C1 segment of cervical spinal cord (tissue), 14 donors: ENCODE measurements around the gene TMEM174.

Experiments used
- DNase-seq, 14 donors: peaks; one replicate each; lab custom pipeline; 2025; lab: John Stamatoyannopoulos, UW

TMEM174 gene

GRCh38 chr5:73172951-73173350, at the start of gene TMEM174:
Gene TMEM174 (plus strand): TSS chr5:73173193. CDS start chr5:73173244, 51 bp downstream.
- DNase-seq: no peak

GRCh38 chr5:73125289-73125688, 47.7 kb upstream of the TMEM174 start:
- no peak for DNase-seq

GRCh38 chr5:73126381-73126780, 46.6 kb upstream of the TMEM174 start:
- DNase-seq: peak in 4 of 14 donors; percentile 4 to 61 (median 14)

- DNase-seq: no peak
Observed at GRCh38 chr5:73126957-73127356, 46.0 kb upstream of the TMEM174 start.

GRCh38 chr5:73129143-73129542, 43.9 kb upstream of the TMEM174 start:
- DNase-seq: no peak

- no peak for DNase-seq
Observed at GRCh38 chr5:73130811-73131210, 42.2 kb upstream of the TMEM174 start.

GRCh38 chr5:73131711-73132425, 41.1 kb upstream of the TMEM174 start:
- no peak for DNase-seq

GRCh38 chr5:73132759-73133158, 40.2 kb upstream of the TMEM174 start:
- DNase-seq: no peak

GRCh38 chr5:73135021-73135420, 38.0 kb upstream of the TMEM174 start:
- DNase-seq: no peak

GRCh38 chr5:73135429-73136054, 37.5 kb upstream of the TMEM174 start:
- DNase-seq: no peak

- no peak for DNase-seq
Observed at GRCh38 chr5:73136055-73136562, 36.9 kb upstream of the TMEM174 start.

GRCh38 chr5:73137563-73138530, 35.1 kb upstream of the TMEM174 start:
- DNase-seq: no peak

GRCh38 chr5:73139485-73139884, 33.5 kb upstream of the TMEM174 start:
- DNase-seq: no peak

- no peak for DNase-seq
Observed at GRCh38 chr5:73140801-73141200, 32.2 kb upstream of the TMEM174 start.

- no peak for DNase-seq
Observed at GRCh38 chr5:73142035-73142434, 31.0 kb upstream of the TMEM174 start.

GRCh38 chr5:73143716-73144115, 29.3 kb upstream of the TMEM174 start:
- no peak for DNase-seq

- DNase-seq: no peak
Observed at GRCh38 chr5:73149540-73149939, 23.5 kb upstream of the TMEM174 start.

- DNase-seq: no peak
Observed at GRCh38 chr5:73150876-73151275, 22.1 kb upstream of the TMEM174 start.

- no peak for DNase-seq
Observed at GRCh38 chr5:73151766-73152410, 21.1 kb upstream of the TMEM174 start.

GRCh38 chr5:73152411-73153388, 20.3 kb upstream of the TMEM174 start:
- no peak for DNase-seq
